HL-60 (cell line): ENCODE results near the gene LRP1B.

Experiments
- DNase-seq, 2 experiments: peaks; one replicate each; pipeline ENCODE4 v3.0.0-alpha.2; 2010 to 2020; ENCODE audit warnings: low read depth in 1 of 2, low spot score in 1 of 2
- H3K27ac ChIP-seq: fragments of 250-450 bp; sonication (Bioruptor Pico); replicated peaks from 2 replicates; pipeline ENCODE4 v1.5.1; 2020; ENCODE audit warnings: mild to moderate bottlenecking, moderate library complexity
- H3K27me3 ChIP-seq: fragments of 250-450 bp; sonication (Bioruptor Pico); 2 replicates; pipeline ENCODE4 v1.5.1; 2021; ENCODE audit warnings: mild to moderate bottlenecking, moderate library complexity; ENCODE audit not compliant: insufficient read depth, poor library complexity, severe bottlenecking
- H3K4me3 ChIP-seq: replicated peaks from 2 replicates; pipeline ENCODE4 v1.5.1; 2011; ENCODE audit warnings: mild to moderate bottlenecking, control low read depth, low read length; ENCODE audit not compliant: insufficient read depth
- GABPA ChIP-seq: IDR thresholded peaks from 2 replicates; pipeline ENCODE4 v1.6.1; 2012; ENCODE audit warnings: low read depth
- POLR2AphosphoS5 ChIP-seq: IDR thresholded peaks from 2 replicates; pipeline ENCODE4 v1.6.1; 2012; ENCODE audit warnings: low read depth
- SPI1 ChIP-seq: IDR thresholded peaks from 2 replicates; pipeline ENCODE4 v1.6.1; 2012; ENCODE audit warnings: low read depth, mild to moderate bottlenecking, borderline replicate concordance
- TF ChIP-seq, protein P1 (sequence below): IDR thresholded peaks from 2 replicates; pipeline ENCODE4 v1.6.1; 2012; ENCODE audit warnings: low read depth; ENCODE audit not compliant: insufficient replicate concordance
- TF ChIP-seq, protein P2 (sequence below): IDR thresholded peaks from one replicate; pipeline ENCODE4 v1.5.1; 2011; ENCODE audit warnings: low read length, control low read depth, inconsistent platforms; ENCODE audit not compliant: insufficient read depth

The LRP1B gene

DNA sequence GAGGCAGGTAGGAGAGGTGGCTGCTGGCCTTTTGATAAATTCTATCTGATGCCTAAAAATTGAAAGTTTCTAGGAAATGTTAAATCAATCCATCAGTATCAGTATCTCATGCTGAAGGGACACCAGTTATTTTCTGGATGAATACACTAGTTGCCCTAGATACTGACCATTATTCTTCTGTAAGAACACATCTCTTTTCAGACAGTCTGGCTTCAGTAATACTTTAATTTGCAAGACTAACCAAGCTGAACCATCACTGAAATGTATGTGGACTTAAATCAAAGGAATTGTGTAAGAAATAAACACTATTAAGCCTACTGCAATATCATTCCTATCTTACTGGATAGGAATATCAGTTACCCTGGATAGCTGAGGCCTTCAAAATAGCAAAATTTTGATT, 1546.3 kb downstream of the LRP1B start:
- DNase-seq: no peak
- no peaks in the 10 kb centered on the region for H3K27me3 ChIP-seq
- H3K4me3 ChIP-seq: no peak overlapping the region
- no peak for TF ChIP-seq GABPA
- TF ChIP-seq, protein P1, sequence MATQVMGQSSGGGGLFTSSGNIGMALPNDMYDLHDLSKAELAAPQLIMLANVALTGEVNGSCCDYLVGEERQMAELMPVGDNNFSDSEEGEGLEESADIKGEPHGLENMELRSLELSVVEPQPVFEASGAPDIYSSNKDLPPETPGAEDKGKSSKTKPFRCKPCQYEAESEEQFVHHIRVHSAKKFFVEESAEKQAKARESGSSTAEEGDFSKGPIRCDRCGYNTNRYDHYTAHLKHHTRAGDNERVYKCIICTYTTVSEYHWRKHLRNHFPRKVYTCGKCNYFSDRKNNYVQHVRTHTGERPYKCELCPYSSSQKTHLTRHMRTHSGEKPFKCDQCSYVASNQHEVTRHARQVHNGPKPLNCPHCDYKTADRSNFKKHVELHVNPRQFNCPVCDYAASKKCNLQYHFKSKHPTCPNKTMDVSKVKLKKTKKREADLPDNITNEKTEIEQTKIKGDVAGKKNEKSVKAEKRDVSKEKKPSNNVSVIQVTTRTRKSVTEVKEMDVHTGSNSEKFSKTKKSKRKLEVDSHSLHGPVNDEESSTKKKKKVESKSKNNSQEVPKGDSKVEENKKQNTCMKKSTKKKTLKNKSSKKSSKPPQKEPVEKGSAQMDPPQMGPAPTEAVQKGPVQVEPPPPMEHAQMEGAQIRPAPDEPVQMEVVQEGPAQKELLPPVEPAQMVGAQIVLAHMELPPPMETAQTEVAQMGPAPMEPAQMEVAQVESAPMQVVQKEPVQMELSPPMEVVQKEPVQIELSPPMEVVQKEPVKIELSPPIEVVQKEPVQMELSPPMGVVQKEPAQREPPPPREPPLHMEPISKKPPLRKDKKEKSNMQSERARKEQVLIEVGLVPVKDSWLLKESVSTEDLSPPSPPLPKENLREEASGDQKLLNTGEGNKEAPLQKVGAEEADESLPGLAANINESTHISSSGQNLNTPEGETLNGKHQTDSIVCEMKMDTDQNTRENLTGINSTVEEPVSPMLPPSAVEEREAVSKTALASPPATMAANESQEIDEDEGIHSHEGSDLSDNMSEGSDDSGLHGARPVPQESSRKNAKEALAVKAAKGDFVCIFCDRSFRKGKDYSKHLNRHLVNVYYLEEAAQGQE: no peak
- TF ChIP-seq, protein P2, sequence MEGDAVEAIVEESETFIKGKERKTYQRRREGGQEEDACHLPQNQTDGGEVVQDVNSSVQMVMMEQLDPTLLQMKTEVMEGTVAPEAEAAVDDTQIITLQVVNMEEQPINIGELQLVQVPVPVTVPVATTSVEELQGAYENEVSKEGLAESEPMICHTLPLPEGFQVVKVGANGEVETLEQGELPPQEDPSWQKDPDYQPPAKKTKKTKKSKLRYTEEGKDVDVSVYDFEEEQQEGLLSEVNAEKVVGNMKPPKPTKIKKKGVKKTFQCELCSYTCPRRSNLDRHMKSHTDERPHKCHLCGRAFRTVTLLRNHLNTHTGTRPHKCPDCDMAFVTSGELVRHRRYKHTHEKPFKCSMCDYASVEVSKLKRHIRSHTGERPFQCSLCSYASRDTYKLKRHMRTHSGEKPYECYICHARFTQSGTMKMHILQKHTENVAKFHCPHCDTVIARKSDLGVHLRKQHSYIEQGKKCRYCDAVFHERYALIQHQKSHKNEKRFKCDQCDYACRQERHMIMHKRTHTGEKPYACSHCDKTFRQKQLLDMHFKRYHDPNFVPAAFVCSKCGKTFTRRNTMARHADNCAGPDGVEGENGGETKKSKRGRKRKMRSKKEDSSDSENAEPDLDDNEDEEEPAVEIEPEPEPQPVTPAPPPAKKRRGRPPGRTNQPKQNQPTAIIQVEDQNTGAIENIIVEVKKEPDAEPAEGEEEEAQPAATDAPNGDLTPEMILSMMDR: no peak
- no peak for TF ChIP-seq POLR2AphosphoS5
- no peak for TF ChIP-seq SPI1
- no peak overlapping the region for H3K27ac ChIP-seq

DNA sequence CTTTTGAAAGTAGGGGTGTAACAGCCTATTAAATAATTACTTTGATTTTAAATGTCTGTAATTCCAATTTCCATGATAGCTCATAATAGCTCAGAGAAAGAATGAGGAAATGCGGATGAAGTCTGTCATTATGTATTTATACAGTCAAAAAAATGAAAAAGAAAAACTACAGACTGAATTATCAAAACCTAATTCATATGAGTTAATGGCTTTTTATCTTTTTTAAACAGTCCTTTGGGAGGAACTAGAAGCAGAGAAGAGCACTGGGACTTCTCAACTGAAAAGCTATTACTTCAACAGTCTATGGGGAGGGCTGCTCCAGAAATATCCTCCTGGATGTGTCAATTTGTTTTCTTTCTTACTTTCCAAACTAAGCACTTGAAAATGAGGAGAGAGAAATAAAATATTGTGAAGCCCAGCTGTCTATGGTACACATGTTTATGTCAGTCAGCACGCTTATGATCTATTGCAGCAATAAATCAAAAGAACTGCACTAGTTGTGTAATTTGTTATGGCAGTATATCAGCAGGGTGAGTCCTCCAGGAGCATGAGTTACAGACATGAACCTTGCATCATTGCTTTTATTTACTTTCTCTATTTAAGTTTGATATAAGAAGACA, 1550.2 kb downstream of the LRP1B start:
- H3K27ac ChIP-seq: no peak overlapping the region
- H3K27me3 ChIP-seq: no peaks in the 10 kb centered on the region
- TF ChIP-seq GABPA (no peak), SPI1 (no peak), POLR2AphosphoS5 (no peak)
- TF ChIP-seq, protein P1: no peak
- TF ChIP-seq, protein P2: no peak
- no peak overlapping the region for H3K4me3 ChIP-seq
- no peak for DNase-seq

DNA sequence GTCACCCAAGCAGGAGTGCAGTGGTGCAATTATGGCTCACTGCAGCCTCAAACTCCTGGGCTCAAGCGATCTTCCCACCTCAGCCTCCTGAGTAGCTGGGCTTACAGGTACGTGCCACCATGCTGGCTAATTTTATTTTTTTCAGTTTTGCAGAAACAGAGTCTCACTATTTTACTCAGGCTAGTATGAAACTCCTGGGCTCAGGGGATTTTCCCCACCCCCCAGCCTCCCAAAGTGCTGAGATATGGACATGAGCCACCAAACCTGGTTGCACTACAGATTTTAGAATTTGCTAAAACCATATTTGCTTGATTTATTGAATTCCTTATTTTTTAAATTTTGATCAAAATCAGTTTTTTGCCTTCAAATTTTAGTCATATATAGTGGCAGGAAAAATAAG, 1553.4 kb downstream of the LRP1B start:
- Histone ChIP-seq H3K4me3 (no peak overlapping the region), H3K27me3 (no peaks in the 10 kb centered on the region), H3K27ac (no peak overlapping the region)
- TF ChIP-seq GABPA: no peak
- TF ChIP-seq POLR2AphosphoS5: no peak
- TF ChIP-seq, protein P1: no peak
- TF ChIP-seq, protein P2: no peak
- no peak for TF ChIP-seq SPI1
- no peak for DNase-seq
